GM23338 (cell line): ENCODE data around the gene PSMD14.

Experiments used
- CREB1 ChIP-seq: fragments of 250-450 bp; sonication (Bioruptor Pico); IDR thresholded peaks from 2 replicates; pipeline ENCODE4 v1.5.0; 2020; ENCODE audit warnings: low read depth, mild to moderate bottlenecking, moderate library complexity
- CTCF ChIP-seq, 2 experiments: fragments of 200-600 bp in 1 of 2; sonication (generic) in 1 of 2; conservative IDR thresholded peaks; 2 replicates each; pipeline versions ENCODE4 v1.5.1 to v1.6.1; 2016 to 2017; ENCODE audit warnings: antibody characterized with exemption in 2 of 2, low read depth in 2 of 2, mild to moderate bottlenecking in 2 of 2, moderate library complexity in 1 of 2
- ETS1 ChIP-seq: IDR thresholded peaks from 2 replicates; pipeline ENCODE4 v1.6.1; 2016; ENCODE audit warnings: antibody characterized with exemption
- EZH2 ChIP-seq: fragments of 200-600 bp; sonication (generic); IDR thresholded peaks from one replicate; pipeline ENCODE4 v1.8.0; 2017; ENCODE audit warnings: antibody characterized with exemption, mild to moderate bottlenecking, low read depth; ENCODE audit not compliant: unreplicated experiment
- EZH2phosphoT487 ChIP-seq: fragments of 200-600 bp; sonication (generic); IDR thresholded peaks from one replicate; pipeline ENCODE4 v1.8.1; 2018; ENCODE audit warnings: antibody characterized with exemption; ENCODE audit not compliant: unreplicated experiment
- JUNB ChIP-seq: IDR thresholded peaks from one replicate; pipeline ENCODE4 v1.6.1; 2016; ENCODE audit warnings: antibody characterized with exemption; ENCODE audit not compliant: unreplicated experiment
- POLR2AphosphoS5 ChIP-seq: IDR thresholded peaks from 2 replicates; pipeline ENCODE4 v1.6.1; 2016; ENCODE audit warnings: antibody characterized with exemption, low read depth
- REST ChIP-seq: IDR thresholded peaks from one replicate; pipeline ENCODE4 v1.6.1; 2018; ENCODE audit warnings: antibody characterized with exemption; ENCODE audit not compliant: unreplicated experiment
- STAT1 ChIP-seq: IDR thresholded peaks from one replicate; pipeline ENCODE4 v1.6.1; 2016; ENCODE audit warnings: antibody characterized with exemption; ENCODE audit not compliant: unreplicated experiment
- ZNF331 ChIP-seq: fragments of 250-450 bp; sonication (Bioruptor Pico); IDR thresholded peaks from 2 replicates; pipeline ENCODE4 v1.5.0; 2020; ENCODE audit warnings: low read depth, mild to moderate bottlenecking, moderate library complexity

GRCh38 chr2:161386228-161386824, 78.1 kb downstream of the PSMD14 start:
- no peak for TF ChIP-seq CTCF (conservative IDR thresholded peaks at IDR 0.05; ENCODE audit: low read depth in 2 of 2)
- TF ChIP-seq JUNB = no peak
- no peak for TF ChIP-seq POLR2AphosphoS5
- TF ChIP-seq EZH2 = no peak
- TF ChIP-seq CREB1 (CRISPR knock-in tag) = no peak
- no peak for TF ChIP-seq STAT1
- TF ChIP-seq ZNF331 (CRISPR knock-in tag) = no peak
- no peak for TF ChIP-seq REST
- TF ChIP-seq EZH2phosphoT487 = no peak
- no peak for TF ChIP-seq ETS1
